Measurements from ENCODE around the gene WNT3A. TPM values are rescaled to one million over a fixed set of nuclear protein-coding genes. Genes with fewer than 3 reads are reported as not detected.

The WNT3A gene
- total RNA-seq, 2 donors from 2014 or later = not detected

DNA sequence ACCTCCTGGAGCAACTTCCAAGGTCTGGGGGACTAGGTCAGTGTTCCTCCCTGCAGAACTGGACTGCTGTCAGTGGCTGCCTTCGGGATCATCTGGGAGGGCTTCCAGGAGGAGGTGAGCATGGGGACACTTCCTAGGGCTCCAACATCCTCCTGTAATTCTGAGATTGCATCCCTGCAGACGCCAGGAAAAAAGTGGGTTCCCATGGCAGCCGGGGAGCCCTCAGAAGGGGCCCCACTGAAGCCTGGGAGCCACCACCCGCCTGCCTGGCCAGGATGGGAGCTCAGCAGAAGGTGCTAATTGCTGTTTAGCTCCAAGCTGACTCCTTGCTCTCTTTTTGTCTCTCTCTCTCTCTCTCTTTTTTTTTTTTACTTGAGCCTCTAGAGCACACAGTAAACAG, 59.6 kb downstream of the WNT3A start:
- H3K27ac ChIP-seq = no peak overlapping the region
- TF ChIP-seq, protein P1, sequence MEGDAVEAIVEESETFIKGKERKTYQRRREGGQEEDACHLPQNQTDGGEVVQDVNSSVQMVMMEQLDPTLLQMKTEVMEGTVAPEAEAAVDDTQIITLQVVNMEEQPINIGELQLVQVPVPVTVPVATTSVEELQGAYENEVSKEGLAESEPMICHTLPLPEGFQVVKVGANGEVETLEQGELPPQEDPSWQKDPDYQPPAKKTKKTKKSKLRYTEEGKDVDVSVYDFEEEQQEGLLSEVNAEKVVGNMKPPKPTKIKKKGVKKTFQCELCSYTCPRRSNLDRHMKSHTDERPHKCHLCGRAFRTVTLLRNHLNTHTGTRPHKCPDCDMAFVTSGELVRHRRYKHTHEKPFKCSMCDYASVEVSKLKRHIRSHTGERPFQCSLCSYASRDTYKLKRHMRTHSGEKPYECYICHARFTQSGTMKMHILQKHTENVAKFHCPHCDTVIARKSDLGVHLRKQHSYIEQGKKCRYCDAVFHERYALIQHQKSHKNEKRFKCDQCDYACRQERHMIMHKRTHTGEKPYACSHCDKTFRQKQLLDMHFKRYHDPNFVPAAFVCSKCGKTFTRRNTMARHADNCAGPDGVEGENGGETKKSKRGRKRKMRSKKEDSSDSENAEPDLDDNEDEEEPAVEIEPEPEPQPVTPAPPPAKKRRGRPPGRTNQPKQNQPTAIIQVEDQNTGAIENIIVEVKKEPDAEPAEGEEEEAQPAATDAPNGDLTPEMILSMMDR (IDR thresholded peaks at IDR 0.05) = no peak
- no peak for DNase-seq (ENCODE audit: low spot score)
- H3K36me3 ChIP-seq = no peaks in the 10 kb centered on the region
- peaks cover 0 to 16% of the 10 kb centered on the region in 2 donors for H3K27me3 ChIP-seq
- H3K4me3 ChIP-seq = no peak overlapping the region
- H3K4me1 ChIP-seq = no peaks in the 10 kb centered on the region
- no peaks in the 10 kb centered on the region for H3K9me3 ChIP-seq

GRCh38 chr1:228066891-228067654, 60.3 kb downstream of the WNT3A start:
- TF ChIP-seq, protein P1 (IDR thresholded peaks at IDR 0.05) = no peak
- Histone ChIP-seq H3K4me3 (no peak overlapping the region), H3K27ac (no peak overlapping the region), H3K36me3 (no peaks in the 10 kb centered on the region), H3K9me3 (no peaks in the 10 kb centered on the region), H3K4me1 (no peaks in the 10 kb centered on the region), H3K27me3 (peaks cover 0 to 15% of the 10 kb centered on the region in 2 donors)
- no peak for DNase-seq (ENCODE audit: low spot score)

- no peak overlapping the region for H3K4me3 ChIP-seq
- TF ChIP-seq, protein P1 (IDR thresholded peaks at IDR 0.05) = no peak
- peaks cover 0 to 15% of the 10 kb centered on the region in 2 donors for H3K27me3 ChIP-seq
- no peaks in the 10 kb centered on the region for H3K36me3 ChIP-seq
- no peaks in the 10 kb centered on the region for H3K4me1 ChIP-seq
- H3K27ac ChIP-seq = no peak overlapping the region
- H3K9me3 ChIP-seq = no peaks in the 10 kb centered on the region
- no peak for DNase-seq (ENCODE audit: low spot score)
Observed at GRCh38 chr1:228068359-228068758, 61.6 kb downstream of the WNT3A start.

- Histone ChIP-seq H3K27me3 (peaks cover 0 to 12% of the 10 kb centered on the region in 2 donors), H3K4me1 (no peaks in the 10 kb centered on the region), H3K9me3 (no peaks in the 10 kb centered on the region), H3K36me3 (no peaks in the 10 kb centered on the region), H3K27ac (no peak overlapping the region), H3K4me3 (no peak overlapping the region)
- TF ChIP-seq, protein P1 (IDR thresholded peaks at IDR 0.05) = no peak
- no peak for DNase-seq (ENCODE audit: low spot score)
Observed at GRCh38 chr1:228070173-228070572, 63.4 kb downstream of the WNT3A start.

DNA sequence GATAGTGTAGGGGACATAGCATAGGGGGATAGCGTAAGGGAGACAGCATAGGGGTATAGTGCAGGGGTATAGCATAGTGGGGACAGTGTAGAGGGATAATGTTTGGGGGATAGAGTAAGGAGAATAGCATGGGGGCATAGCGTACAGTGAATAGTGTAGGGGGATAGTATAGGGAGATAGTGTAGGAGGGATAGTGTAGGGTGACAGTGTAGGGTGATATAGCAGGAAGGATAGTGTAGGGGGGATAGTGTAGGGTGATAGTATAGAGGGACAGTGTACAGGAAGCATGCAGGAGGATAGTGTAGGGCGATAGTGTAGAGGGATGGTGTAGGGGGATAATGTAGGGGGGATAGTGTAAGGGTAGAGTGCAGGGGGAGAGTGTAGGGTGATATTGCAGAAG, 64.1 kb downstream of the WNT3A start:
- Histone ChIP-seq H3K27me3 (peaks cover 0 to 5% of the 10 kb centered on the region in 2 donors), H3K4me3 (no peak overlapping the region), H3K27ac (no peak overlapping the region), H3K36me3 (no peaks in the 10 kb centered on the region), H3K9me3 (no peaks in the 10 kb centered on the region), H3K4me1 (no peaks in the 10 kb centered on the region)
- TF ChIP-seq, protein P1 (IDR thresholded peaks at IDR 0.05) = no peak
- DNase-seq (ENCODE audit: low spot score) = no peak

All from right atrium auricular region (tissue), 2 donors.